Neural crest cell (in vitro differentiated cells): ENCODE measurements around the gene SAG. TPM values are rescaled to one million over a fixed set of nuclear protein-coding genes. Genes with fewer than 3 reads are reported as not detected.
A peak's percentile ranks its signal among the peaks of the same experiment; 100 is the strongest.

Experiments
- DNase-seq: peaks from one replicate; pipeline ENCODE4 v3.0.0; 2021; ENCODE audit warnings: low read depth, mixed read lengths, low spot score
- H3K27ac Mint-ChIP-seq: one replicate; pipeline ENCODE4 v1.8.0; 2021; ENCODE audit warnings: mild to moderate bottlenecking, mixed read lengths; ENCODE audit not compliant: unreplicated experiment
- H3K27me3 Mint-ChIP-seq: 2 replicates; pipeline ENCODE4 v1.8.0; 2021; ENCODE audit warnings: low read depth, mild to moderate bottlenecking, mixed read lengths
- H3K36me3 Mint-ChIP-seq: 2 replicates; pipeline ENCODE4 v1.8.0; 2021; ENCODE audit warnings: low read depth, mild to moderate bottlenecking, mixed read lengths
- H3K4me1 Mint-ChIP-seq: 2 replicates; pipeline ENCODE4 v1.8.0; 2021; ENCODE audit warnings: mixed read lengths
- H3K4me3 Mint-ChIP-seq: one replicate; pipeline ENCODE4 v1.8.0; 2021; ENCODE audit warnings: mild to moderate bottlenecking, mixed read lengths
- H3K9me3 Mint-ChIP-seq: 2 replicates; pipeline ENCODE4 v1.8.0; 2021; ENCODE audit warnings: mixed read lengths
- CTCF ChIP-seq: fragments of 200-600 bp; sonication (generic); conservative IDR thresholded peaks from 2 replicates; pipeline ENCODE4 v1.5.0; 2021; ENCODE audit warnings: antibody characterized with exemption, mild to moderate bottlenecking
- total RNA-seq: library from RNA; stranded (reverse); gene quantifications from 2 replicates; pipeline ENCODE4 v1.2.1, GENCODE V29; 2021

SAG gene
- total RNA-seq, 1 donor from 2014 or later: not detected

GRCh38 chr2:233351423-233351822 is 43.8 kb downstream of the SAG start:
- no peaks in the 10 kb centered on the region for H3K9me3 Mint-ChIP-seq
- no peak overlapping the region for H3K27ac Mint-ChIP-seq
- DNase-seq: no peak
- H3K27me3 Mint-ChIP-seq: peaks cover 11% of the 10 kb centered on the region
- peaks cover 2% of the 10 kb centered on the region for H3K36me3 Mint-ChIP-seq
- peaks cover 46% of the 10 kb centered on the region for H3K4me1 Mint-ChIP-seq
- no peak for TF ChIP-seq CTCF
- peak overlapping the region; percentile 31 for H3K4me3 Mint-ChIP-seq

- H3K36me3 Mint-ChIP-seq: peaks cover 2% of the 10 kb centered on the region
- H3K4me3 Mint-ChIP-seq: peak overlapping the region; percentile 95
- H3K27me3 Mint-ChIP-seq: peaks cover 10% of the 10 kb centered on the region
- TF ChIP-seq CTCF: no peak
- H3K4me1 Mint-ChIP-seq: peaks cover 55% of the 10 kb centered on the region
- DNase-seq: no peak
- H3K9me3 Mint-ChIP-seq: no peaks in the 10 kb centered on the region
- no peak overlapping the region for H3K27ac Mint-ChIP-seq
Observed at GRCh38 chr2:233352141-233352842, 44.7 kb downstream of the SAG start.

- DNase-seq: no peak
- Mint-ChIP-seq H3K27me3 (peaks cover 10% of the 10 kb centered on the region), H3K27ac (peak overlapping the region; percentile 68), H3K4me1 (peaks cover 55% of the 10 kb centered on the region), H3K4me3 (peak overlapping the region; percentile 95), H3K36me3 (peaks cover 2% of the 10 kb centered on the region), H3K9me3 (no peaks in the 10 kb centered on the region)
- TF ChIP-seq CTCF: no peak
Observed at GRCh38 chr2:233353101-233353768, 45.6 kb downstream of the SAG start.

GRCh38 chr2:233353769-233354499 is 46.3 kb downstream of the SAG start, which contains the start of gene DGKD:
DGKD (plus strand) TSS chr2:233354494; CDS start chr2:233354519, 25 bp downstream.
- TF ChIP-seq CTCF: no peak
- H3K4me1 Mint-ChIP-seq: peaks cover 54% of the 10 kb centered on the region
- no peaks in the 10 kb centered on the region for H3K9me3 Mint-ChIP-seq
- peak within 1 kb of the TSS; percentile 95 for H3K4me3 Mint-ChIP-seq
- H3K36me3 Mint-ChIP-seq: peaks cover 5% of the 10 kb centered on the region
- peak; percentile 62 for DNase-seq
- peaks cover 9% of the 10 kb centered on the region for H3K27me3 Mint-ChIP-seq
- H3K27ac Mint-ChIP-seq: peak within 1 kb of the TSS; percentile 68

- H3K4me1 Mint-ChIP-seq: peaks cover 48% of the 10 kb centered on the region
- H3K4me3 Mint-ChIP-seq: no peak overlapping the region
- peaks cover 5% of the 10 kb centered on the region for H3K36me3 Mint-ChIP-seq
- no peak for DNase-seq
- H3K27ac Mint-ChIP-seq: no peak overlapping the region
- no peak for TF ChIP-seq CTCF
- no peaks in the 10 kb centered on the region for H3K9me3 Mint-ChIP-seq
- peaks cover 7% of the 10 kb centered on the region for H3K27me3 Mint-ChIP-seq
Observed at GRCh38 chr2:233354500-233354924, 46.9 kb downstream of the SAG start.
